GM12878 (cell line): ENCODE data around the gene PTCD3. TPM values are rescaled to one million over a fixed set of nuclear protein-coding genes. Genes with fewer than 3 reads are reported as not detected.
A peak's percentile ranks its signal among the peaks of the same experiment; 100 is the strongest.

Source experiments
- ASH2L ChIP-seq: fragments of 300-600, 200-600 bp; sonication (generic); IDR thresholded peaks from 2 replicates; pipeline ENCODE4 v1.6.1; 2017; ENCODE audit warnings: low read depth, mild to moderate bottlenecking, borderline replicate concordance
- E4F1 ChIP-seq: fragments of 450-650 bp; IDR thresholded peaks from 2 replicates; pipeline ENCODE4 v1.6.1; 2018; ENCODE audit warnings: borderline replicate concordance, mild to moderate bottlenecking; ENCODE audit not compliant: partially characterized antibody
- ETV6 ChIP-seq, 2 experiments: fragments of 450-650 bp in 1 of 2; IDR thresholded peaks in 1 of 2; conservative IDR thresholded peaks in 1 of 2; 2 replicates each; pipeline ENCODE4 v1.6.1; 2014; ENCODE audit warnings: antibody characterized with exemption in 1 of 2, borderline replicate concordance in 1 of 2, low read depth in 1 of 2, mild to moderate bottlenecking in 1 of 2, moderate library complexity in 1 of 2
- HDAC6 ChIP-seq: fragments of 200-600 bp; sonication (generic); IDR thresholded peaks from one replicate; pipeline ENCODE4 v1.8.0; 2017; ENCODE audit warnings: antibody characterized with exemption; ENCODE audit not compliant: unreplicated experiment
- IKZF1 ChIP-seq: fragments of 450-650 bp; conservative IDR thresholded peaks from 2 replicates; pipeline ENCODE4 v1.6.1; 2017; ENCODE audit warnings: antibody characterized with exemption, mild to moderate bottlenecking
- JUND ChIP-seq: IDR thresholded peaks from 2 replicates; pipeline ENCODE4 v1.6.1; 2012; ENCODE audit warnings: low read depth, mild to moderate bottlenecking, low read length, improper control_type of control experiment, moderate library complexity
- LARP7 ChIP-seq: fragments of 450-650 bp; IDR thresholded peaks from 2 replicates; pipeline ENCODE4 v1.6.1; 2017; ENCODE audit warnings: mild to moderate bottlenecking
- MXI1 ChIP-seq: fragments of 150-350 bp; IDR thresholded peaks from 2 replicates; pipeline ENCODE4 v1.6.1; 2011; ENCODE audit warnings: low read depth, mild to moderate bottlenecking, inconsistent platforms, low read length, improper control_type of control experiment
- REST ChIP-seq: IDR thresholded peaks from 2 replicates; pipeline ENCODE4 v1.6.1; 2012; ENCODE audit warnings: mild to moderate bottlenecking, low read depth, low read length
- ZBTB40 ChIP-seq: fragments of 450-650 bp; IDR thresholded peaks from 2 replicates; pipeline ENCODE4 v1.6.1; 2016; ENCODE audit warnings: mild to moderate bottlenecking, moderate library complexity, borderline replicate concordance
- polyA plus RNA-seq, 11 experiments: library from polyadenylated mRNA; depleted of rRNA in 4 of 11; unstranded in 6 of 11; stranded (reverse) in 5 of 11; fragments of >200 nt; fragmentation: Nextera tagmentation in 4 of 11; fragmentation: Illumina TruSeq in 1 of 11; extraction: Ambion mirVana in 4 of 11; extraction: Trizol in 1 of 11; gene quantifications; 1 replicate in 1 of 11; 2 replicates in 10 of 11; pipeline versions ENCODE4 v1.2.1 to v1.2.3, GENCODE V29; 2011 to 2016; ENCODE audit warnings: inconsistent platforms in 2 of 11, missing spikeins in 2 of 11, low read depth in 1 of 11
- total RNA-seq, 4 experiments: library from RNA; depleted of rRNA in 3 of 4; stranded (reverse); fragments of >200 nt in 3 of 4; fragmentation: Illumina TruSeq in 1 of 4; extraction: Trizol in 1 of 4; gene quantifications; 2 replicates each; pipeline versions ENCODE4 v1.2.1 to v1.2.3, GENCODE V29; 2013 to 2021
- TF ChIP-seq, protein P1 (sequence below): fragments of 450-650 bp; IDR thresholded peaks from 2 replicates; pipeline ENCODE4 v1.6.1; 2017; ENCODE audit warnings: antibody characterized with exemption, mild to moderate bottlenecking, moderate library complexity

The PTCD3 gene
- total and polyA plus RNA-seq, 10 of the 15 experiments (the other 5 are each of a cell fraction or from before 2014, with no cell fraction given), result 44.7 to 177 (median 127) TPM

DNA sequence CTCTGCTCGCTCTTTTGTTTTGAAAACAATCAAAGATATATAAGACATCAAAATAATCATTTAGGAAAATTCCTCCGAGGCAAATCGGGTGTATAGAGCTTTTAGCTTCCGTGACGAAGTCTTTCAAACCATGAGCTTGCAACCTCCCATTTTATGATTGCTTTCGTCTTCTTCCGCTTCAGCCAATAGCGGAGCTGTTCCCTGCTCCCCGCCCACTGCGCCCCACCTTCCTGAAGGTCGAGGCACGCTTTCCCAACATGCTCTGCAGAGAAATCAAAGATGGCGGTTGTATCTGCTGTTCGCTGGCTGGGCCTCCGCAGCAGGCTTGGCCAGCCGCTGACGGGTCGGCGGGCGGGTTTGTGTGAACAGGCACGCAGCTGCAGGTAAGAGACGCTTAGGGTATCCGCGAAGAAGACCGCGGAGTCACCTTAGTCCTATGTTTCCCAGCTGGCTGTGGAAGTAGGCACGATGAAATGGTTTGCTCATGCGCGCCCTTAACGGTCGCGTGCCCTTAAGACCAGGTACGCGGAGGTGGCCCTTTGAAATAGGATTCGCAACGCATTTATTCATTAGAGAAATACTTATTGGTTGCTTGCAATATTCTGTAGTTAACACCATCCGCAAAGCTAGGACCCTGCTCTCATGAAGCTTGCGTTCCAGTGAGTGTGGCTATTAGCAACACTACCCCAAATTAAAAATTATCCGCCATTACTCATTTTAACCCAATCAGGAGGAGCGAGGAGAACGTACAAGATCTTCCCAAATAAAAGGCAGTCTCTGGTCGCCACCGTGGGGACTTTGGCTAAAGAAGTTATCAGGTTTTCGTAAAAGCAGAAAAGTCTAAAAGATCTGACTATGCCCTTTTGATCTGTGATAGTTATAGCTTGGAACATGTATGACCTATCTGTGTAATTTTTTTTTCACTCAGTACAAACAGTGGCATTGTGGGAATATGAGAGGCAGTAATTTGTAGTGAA is at the start of gene PTCD3 (continued):
- TF ChIP-seq REST, result no peak
- TF ChIP-seq HDAC6, result peak; percentile 36
- TF ChIP-seq E4F1, result peak; percentile 90
- peak; percentile 73; the same call in 1 of the 2 replicates for TF ChIP-seq ASH2L
- TF ChIP-seq IKZF1, result 0 out of 2 replicates have a peak, but pooled peaks have one; percentile 44
- TF ChIP-seq ETV6 (conservative IDR thresholded peaks at IDR 0.05 in 1 of 2, IDR thresholded peaks at IDR 0.05 in 1 of 2; ENCODE audit: borderline replicate concordance in 1 of 2, low read depth in 1 of 2), result no peak
- TF ChIP-seq, protein P1, sequence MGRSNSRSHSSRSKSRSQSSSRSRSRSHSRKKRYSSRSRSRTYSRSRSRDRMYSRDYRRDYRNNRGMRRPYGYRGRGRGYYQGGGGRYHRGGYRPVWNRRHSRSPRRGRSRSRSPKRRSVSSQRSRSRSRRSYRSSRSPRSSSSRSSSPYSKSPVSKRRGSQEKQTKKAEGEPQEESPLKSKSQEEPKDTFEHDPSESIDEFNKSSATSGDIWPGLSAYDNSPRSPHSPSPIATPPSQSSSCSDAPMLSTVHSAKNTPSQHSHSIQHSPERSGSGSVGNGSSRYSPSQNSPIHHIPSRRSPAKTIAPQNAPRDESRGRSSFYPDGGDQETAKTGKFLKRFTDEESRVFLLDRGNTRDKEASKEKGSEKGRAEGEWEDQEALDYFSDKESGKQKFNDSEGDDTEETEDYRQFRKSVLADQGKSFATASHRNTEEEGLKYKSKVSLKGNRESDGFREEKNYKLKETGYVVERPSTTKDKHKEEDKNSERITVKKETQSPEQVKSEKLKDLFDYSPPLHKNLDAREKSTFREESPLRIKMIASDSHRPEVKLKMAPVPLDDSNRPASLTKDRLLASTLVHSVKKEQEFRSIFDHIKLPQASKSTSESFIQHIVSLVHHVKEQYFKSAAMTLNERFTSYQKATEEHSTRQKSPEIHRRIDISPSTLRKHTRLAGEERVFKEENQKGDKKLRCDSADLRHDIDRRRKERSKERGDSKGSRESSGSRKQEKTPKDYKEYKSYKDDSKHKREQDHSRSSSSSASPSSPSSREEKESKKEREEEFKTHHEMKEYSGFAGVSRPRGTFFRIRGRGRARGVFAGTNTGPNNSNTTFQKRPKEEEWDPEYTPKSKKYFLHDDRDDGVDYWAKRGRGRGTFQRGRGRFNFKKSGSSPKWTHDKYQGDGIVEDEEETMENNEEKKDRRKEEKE, result peak; percentile 94
- TF ChIP-seq MXI1, result peak; percentile 95
- peak; percentile 98 for TF ChIP-seq JUND
- TF ChIP-seq LARP7, result peak; percentile 77; the same call in 1 of the 2 replicates
- peak; percentile 71; the same call in 1 of the 2 replicates for TF ChIP-seq ZBTB40
